Measurements from ENCODE around the gene SRSF10.

Gene SRSF10

GRCh38 chr1:24018611-24019580 is 38.8 kb upstream of the SRSF10 start (continued):
- peak; percentile 90 for TF ChIP-seq ZFHX2 (tag by site-specific recombination; conservative IDR thresholded peaks at IDR 0.05)
- TF ChIP-seq ZNF10 (tag by site-specific recombination; IDR thresholded peaks at IDR 0.05) = peak; percentile 68
- peak; percentile 15; the same call in 1 of the 2 replicates for TF ChIP-seq ZNF449 (tag by site-specific recombination; IDR thresholded peaks at IDR 0.05)
- TF ChIP-seq SP7 (tag by site-specific recombination; IDR thresholded peaks at IDR 0.05) = peak; percentile 71
- peak; percentile 85 for TF ChIP-seq ZEB2 (tag by site-specific recombination; IDR thresholded peaks at IDR 0.05)
- peak; percentile 55 for TF ChIP-seq PRDM1 (tag by site-specific recombination; IDR thresholded peaks at IDR 0.05)

GRCh38 chr1:24015221-24016210 is 35.4 kb upstream of the SRSF10 start:
- H3K36me3 ChIP-seq (ENCODE audit: control insufficient read depth in 2 of 2, insufficient read depth in 1 of 2, low read length in 2 of 2) = no peaks in the 10 kb centered on the region
- H3K9me3 ChIP-seq (ENCODE audit: control insufficient read depth, insufficient read depth, low read depth, low read length) = no peaks in the 10 kb centered on the region
- H3K4me1 ChIP-seq (ENCODE audit: control insufficient read depth, insufficient read depth, low read length) = peaks cover 21% of the 10 kb centered on the region
- no peak overlapping the region for H3K4me3 ChIP-seq (ENCODE audit: low read depth, low read length)
- POLR2A ChIA-PET = no interaction called here
- CTCF ChIA-PET = interaction anchor here (0.7 to 1.2 kb wide), 4 partner anchors 12 to 519 kb away, joined by 3 read pairs; no protein-coding TSS in a partner anchor
- no peak overlapping the region for H3K27ac ChIP-seq (ENCODE audit: extremely low read depth, low read depth, low read length)
- TF ChIP-seq ZNF416 (tag by site-specific recombination; IDR thresholded peaks at IDR 0.05) = no peak
- TF ChIP-seq ZNF366 (tag by site-specific recombination; conservative IDR thresholded peaks at IDR 0.05) = 0 out of 2 replicates have a peak, but pooled peaks have one; percentile 13
- TF ChIP-seq ZNF707 (tag by site-specific recombination; IDR thresholded peaks at IDR 0.05) = no peak
- TF ChIP-seq ZNF24 (tag by site-specific recombination; IDR thresholded peaks at IDR 0.05) = 0 out of 2 replicates have a peak, but pooled peaks have one; percentile 28
- TF ChIP-seq PRDM2 (tag by site-specific recombination; IDR thresholded peaks at IDR 0.05; ENCODE audit: borderline replicate concordance) = no peak
- TF ChIP-seq MZF1 (tag by site-specific recombination; IDR thresholded peaks at IDR 0.05; ENCODE audit: borderline replicate concordance) = no peak
- TF ChIP-seq ZNF629 (tag by site-specific recombination; IDR thresholded peaks at IDR 0.05) = no peak
- TF ChIP-seq IKZF3 (tag by site-specific recombination; IDR thresholded peaks at IDR 0.05) = 0 out of 2 replicates have a peak, but pooled peaks have one; percentile 29
- no peak for TF ChIP-seq ATF2 (tag by site-specific recombination; IDR thresholded peaks at IDR 0.05; ENCODE audit: low read depth)
- TF ChIP-seq PRDM6 (tag by site-specific recombination; IDR thresholded peaks at IDR 0.05) = peak; percentile 91
- no peak for TF ChIP-seq AEBP2 (tag by site-specific recombination; IDR thresholded peaks at IDR 0.05; ENCODE audit: borderline replicate concordance)
- TF ChIP-seq KLF17 (tag by site-specific recombination; IDR thresholded peaks at IDR 0.05) = no peak
